Muscle of leg (tissue), 11 donors: Measurements from ENCODE around the gene UQCC2. TPM values are rescaled to one million over a fixed set of nuclear protein-coding genes. Genes with fewer than 3 reads are reported as not detected.

Source experiments
- DNase-seq: peaks from one replicate; pipeline ENCODE4 v3.0.0; 2013
- H3K27ac ChIP-seq: one replicate; pipeline ENCODE4 v1.5.1; 2013; ENCODE audit warnings: mild to moderate bottlenecking, low read length, control low read depth
- H3K27me3 ChIP-seq: one replicate; pipeline ENCODE4 v1.6.1; 2013; ENCODE audit warnings: low read length; ENCODE audit not compliant: control insufficient read depth, insufficient read depth
- H3K36me3 ChIP-seq: one replicate; pipeline ENCODE4 v1.6.1; 2013; ENCODE audit warnings: low read length; ENCODE audit not compliant: control insufficient read depth, insufficient read depth
- H3K4me1 ChIP-seq: one replicate; pipeline ENCODE4 v1.6.1; 2013; ENCODE audit warnings: low read length; ENCODE audit not compliant: control insufficient read depth, insufficient read depth
- H3K4me3 ChIP-seq: one replicate; pipeline ENCODE4 v1.5.1; 2013; ENCODE audit warnings: low read length, control low read depth
- H3K9me3 ChIP-seq: replicated peaks from 2 replicates; pipeline ENCODE4 v1.6.1; 2013; ENCODE audit warnings: low read depth, low read length; ENCODE audit not compliant: control insufficient read depth
- WGBS: methylation state at CpG from one replicate; pipeline ENCODE4 v1.1.5; 2013; ENCODE audit warnings: missing lambda C conversion rate; ENCODE audit not compliant: insufficient coverage; 5-methylcytosine and 5-hydroxymethylcytosine counted together
- polyA plus RNA-seq, 8 donors: library from polyadenylated mRNA; unstranded; fragments of 120-200 nt; gene quantifications; one replicate each; pipeline versions ENCODE4 v1.2.1 to v1.2.3, GENCODE V29; 2013; ENCODE audit warnings: inconsistent platforms in 1 of 8, low replicate concordance in 1 of 8; ENCODE audit not compliant: insufficient read length in 8 of 8, insufficient read depth in 1 of 8
- total RNA-seq: library from RNA; stranded (reverse); fragments of 120-200 nt; gene quantifications from one replicate; pipeline ENCODE4 v1.2.4, GENCODE V29; 2013

Gene UQCC2
- total and polyA plus RNA-seq, 9 donors = 60.6 to 99.9 (median 74.8) TPM

DNA sequence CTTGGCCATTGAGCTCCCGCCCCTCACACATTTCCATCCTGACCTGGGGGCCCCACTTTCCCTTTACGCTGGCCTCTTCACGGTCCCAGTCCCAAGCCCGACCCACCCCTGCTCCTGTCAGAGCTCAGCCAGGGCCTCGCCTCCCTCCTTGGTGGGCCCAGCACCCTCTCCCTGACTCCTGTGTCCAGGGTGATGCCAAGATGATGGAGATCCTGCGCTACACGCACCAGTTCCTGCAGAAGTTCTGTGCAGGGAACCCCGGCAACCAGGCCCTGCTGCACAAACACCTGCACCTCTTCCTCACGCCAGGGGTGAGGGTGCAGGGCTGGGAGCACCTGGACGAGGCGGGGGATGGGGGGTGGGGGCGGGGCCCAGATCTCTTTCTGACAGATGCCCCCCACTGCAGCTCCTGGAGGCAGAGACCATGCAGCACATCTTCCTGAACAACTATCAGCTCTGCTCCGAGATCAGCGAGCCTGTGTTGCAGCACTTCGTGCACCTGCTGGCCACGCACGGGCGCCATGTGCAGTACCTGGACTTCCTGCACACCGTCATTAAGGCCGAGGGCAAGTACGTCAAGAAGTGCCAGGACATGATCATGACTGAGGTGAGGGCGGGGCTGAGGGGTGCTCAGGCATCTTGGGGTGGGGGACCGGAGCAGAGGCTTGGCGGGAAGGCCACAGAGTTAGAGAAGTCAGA is 33.1 kb downstream of the UQCC2 start:
- H3K36me3 ChIP-seq = peaks cover 22% of the 10 kb centered on the region
- peaks cover 12% of the 10 kb centered on the region for H3K4me1 ChIP-seq
- 84% methylated on average over 18 of the region's 24 CpGs for WGBS
- H3K27ac ChIP-seq = no peak overlapping the region
- no peaks in the 10 kb centered on the region for H3K9me3 ChIP-seq
- DNase-seq = no peak
- H3K4me3 ChIP-seq = no peak overlapping the region
- no peaks in the 10 kb centered on the region for H3K27me3 ChIP-seq

DNA sequence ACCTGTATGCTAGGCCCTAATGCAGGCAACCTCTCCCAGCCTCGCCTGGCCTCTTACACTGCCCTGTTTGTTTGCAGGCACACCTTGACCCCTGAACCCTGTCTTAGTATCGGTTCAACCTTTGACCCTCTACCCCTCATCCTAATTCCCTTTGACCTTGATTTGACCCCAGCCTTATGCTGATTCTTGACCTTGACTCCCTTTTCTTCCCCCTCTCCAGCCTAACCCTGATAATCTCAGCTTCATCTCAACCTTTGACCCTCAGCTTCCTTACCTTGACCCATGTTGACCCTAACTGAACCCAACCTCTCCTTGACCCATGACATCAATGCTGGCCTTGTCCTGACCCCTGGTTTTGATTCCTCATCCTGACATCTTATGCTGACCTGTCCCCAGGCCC is 33.8 kb downstream of the UQCC2 start:
- H3K27me3 ChIP-seq = no peaks in the 10 kb centered on the region
- no peaks in the 10 kb centered on the region for H3K9me3 ChIP-seq
- H3K4me3 ChIP-seq = no peak overlapping the region
- peaks cover 22% of the 10 kb centered on the region for H3K36me3 ChIP-seq
- no peak overlapping the region for H3K27ac ChIP-seq
- 80% methylated on average over 2 of the region's 2 CpGs for WGBS
- DNase-seq = no peak
- H3K4me1 ChIP-seq = peaks cover 19% of the 10 kb centered on the region

- H3K36me3 ChIP-seq = peaks cover 20% of the 10 kb centered on the region
- no peak overlapping the region for H3K4me3 ChIP-seq
- WGBS = 34% methylated on average over 5 of the region's 8 CpGs
- peak; percentile 79 for DNase-seq
- H3K27me3 ChIP-seq = no peaks in the 10 kb centered on the region
- H3K9me3 ChIP-seq = no peaks in the 10 kb centered on the region
- H3K4me1 ChIP-seq = peaks cover 19% of the 10 kb centered on the region
- H3K27ac ChIP-seq = peak overlapping the region; percentile 67
Measured at GRCh38 chr6:33677143-33677660, 34.3 kb downstream of the UQCC2 start.

DNA sequence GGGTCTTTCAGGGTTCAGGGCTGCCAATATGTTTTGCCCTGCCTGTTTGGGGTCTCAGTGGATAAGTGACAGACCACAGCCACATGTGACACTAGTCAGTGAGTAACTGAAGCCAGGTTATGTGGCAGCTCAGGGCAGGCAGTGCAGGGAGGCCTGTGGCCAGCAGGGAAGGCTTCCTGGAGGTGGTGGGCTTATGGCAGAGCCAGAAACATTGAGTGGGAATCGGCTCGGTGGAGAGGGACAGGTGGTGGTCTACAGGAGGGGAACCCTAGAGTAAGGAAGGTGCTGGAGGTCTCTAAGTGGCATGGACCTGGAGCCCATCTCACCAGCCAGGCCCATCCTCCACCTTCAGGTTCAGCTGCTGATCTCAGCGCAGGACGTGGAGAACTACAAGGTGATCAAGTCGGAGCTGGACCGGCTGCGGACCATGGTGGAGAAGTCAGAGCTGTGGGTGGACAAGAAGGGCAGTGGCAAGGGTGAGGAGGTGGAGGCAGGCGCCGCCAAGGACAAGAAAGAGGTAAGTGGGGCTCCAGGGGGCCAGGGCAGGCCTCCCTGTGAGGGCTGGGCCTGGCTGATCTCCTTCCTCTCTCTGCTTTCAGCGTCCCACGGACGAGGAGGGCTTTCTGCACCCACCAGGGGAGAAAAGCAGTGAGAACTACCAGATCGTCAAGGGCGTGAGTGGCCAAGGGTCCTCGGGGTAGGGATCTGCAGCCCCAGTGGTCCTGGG is 34.9 kb downstream of the UQCC2 start:
- no peak overlapping the region for H3K4me3 ChIP-seq
- no peaks in the 10 kb centered on the region for H3K9me3 ChIP-seq
- peaks cover 19% of the 10 kb centered on the region for H3K36me3 ChIP-seq
- DNase-seq = no peak
- H3K27me3 ChIP-seq = no peaks in the 10 kb centered on the region
- WGBS = 44% methylated on average over 11 of the region's 15 CpGs
- H3K4me1 ChIP-seq = peaks cover 19% of the 10 kb centered on the region
- no peak overlapping the region for H3K27ac ChIP-seq

DNA sequence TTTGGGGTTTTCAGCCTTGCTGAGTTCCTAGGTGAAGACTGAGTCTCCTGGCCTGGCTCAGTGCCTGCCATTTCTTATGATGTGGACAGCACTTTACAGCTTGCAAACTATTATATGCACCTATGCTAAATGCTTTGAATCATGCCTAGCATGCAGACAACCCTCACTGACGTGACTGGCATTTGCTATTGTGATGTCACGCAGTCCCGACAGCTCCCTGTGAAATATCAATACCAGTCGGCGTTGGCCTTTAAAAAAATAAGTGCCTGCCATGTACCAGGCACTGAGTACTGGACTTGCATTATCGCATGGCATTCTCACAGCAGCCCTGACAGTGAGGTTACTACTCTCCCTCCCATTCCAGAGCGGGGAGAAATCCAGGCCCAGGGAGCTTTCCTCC is 35.5 kb downstream of the UQCC2 start:
- no peak overlapping the region for H3K27ac ChIP-seq
- H3K4me1 ChIP-seq = peaks cover 19% of the 10 kb centered on the region
- no peak overlapping the region for H3K4me3 ChIP-seq
- H3K9me3 ChIP-seq = no peaks in the 10 kb centered on the region
- no peak for DNase-seq
- H3K36me3 ChIP-seq = peaks cover 19% of the 10 kb centered on the region
- WGBS = 95% methylated on average over 7 of the region's 7 CpGs
- no peaks in the 10 kb centered on the region for H3K27me3 ChIP-seq

- 20% methylated on average over 3 of the region's 7 CpGs for WGBS
- H3K27me3 ChIP-seq = no peaks in the 10 kb centered on the region
- DNase-seq = no peak
- H3K9me3 ChIP-seq = no peaks in the 10 kb centered on the region
- H3K4me1 ChIP-seq = peaks cover 19% of the 10 kb centered on the region
- H3K36me3 ChIP-seq = peaks cover 19% of the 10 kb centered on the region
- H3K4me3 ChIP-seq = no peak overlapping the region
- no peak overlapping the region for H3K27ac ChIP-seq
Measured at GRCh38 chr6:33673851-33674250, 37.6 kb downstream of the UQCC2 start.

DNA sequence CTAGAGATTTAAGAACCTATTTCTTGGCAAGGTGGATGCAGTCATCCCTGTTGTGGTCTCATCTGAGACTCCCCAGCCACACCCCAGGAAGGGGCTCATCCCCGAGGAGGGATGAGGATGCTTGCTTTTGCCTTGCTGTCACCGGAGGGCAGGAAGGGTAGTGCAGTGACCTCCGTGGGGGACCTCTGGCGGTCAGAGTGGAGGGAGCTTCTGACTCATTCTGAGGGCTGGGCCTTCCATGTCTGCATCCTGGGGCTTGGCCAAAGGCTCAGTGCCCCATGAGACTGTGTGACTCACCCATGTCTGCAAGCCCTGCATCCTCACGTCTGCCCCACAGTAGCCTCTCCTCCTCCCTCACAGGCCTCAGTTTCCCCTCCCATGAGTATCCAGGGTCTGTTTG is 38.7 kb downstream of the UQCC2 start:
- Histone ChIP-seq H3K27me3 (no peaks in the 10 kb centered on the region), H3K9me3 (no peaks in the 10 kb centered on the region), H3K36me3 (peaks cover 25% of the 10 kb centered on the region), H3K4me1 (peaks cover 19% of the 10 kb centered on the region), H3K27ac (no peak overlapping the region), H3K4me3 (no peak overlapping the region)
- DNase-seq = peak; percentile 77
- no CpG with 5 or more reads among the region's 5 CpGs for WGBS

DNA sequence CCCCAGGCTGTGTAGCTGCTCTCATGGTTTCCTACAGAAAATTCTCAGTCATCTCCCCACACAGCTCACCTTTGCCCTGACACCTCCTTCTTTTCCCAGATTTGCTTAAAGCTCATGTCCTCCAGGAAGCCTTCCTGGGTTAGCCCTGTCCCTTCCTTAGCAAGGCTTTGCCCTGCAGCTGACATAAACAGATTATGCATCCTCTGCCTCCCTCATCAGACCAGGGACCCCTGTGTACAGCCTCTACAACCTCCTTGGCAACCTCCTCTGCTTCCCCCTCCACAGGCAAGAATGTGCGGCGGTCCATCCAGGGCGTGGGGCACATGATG is 39.8 kb downstream of the UQCC2 start:
- no peak overlapping the region for H3K4me3 ChIP-seq
- no peak for DNase-seq
- H3K27me3 ChIP-seq = no peaks in the 10 kb centered on the region
- peaks cover 8% of the 10 kb centered on the region for H3K4me1 ChIP-seq
- H3K9me3 ChIP-seq = no peaks in the 10 kb centered on the region
- H3K36me3 ChIP-seq = peaks cover 31% of the 10 kb centered on the region
- no peak overlapping the region for H3K27ac ChIP-seq
- WGBS = 82% methylated on average over 3 of the region's 3 CpGs

GRCh38 chr6:33670971-33671743 is 40.3 kb downstream of the UQCC2 start:
- Histone ChIP-seq H3K27me3 (no peaks in the 10 kb centered on the region), H3K36me3 (peaks cover 31% of the 10 kb centered on the region), H3K9me3 (no peaks in the 10 kb centered on the region), H3K4me1 (peaks cover 7% of the 10 kb centered on the region), H3K27ac (no peak overlapping the region), H3K4me3 (no peak overlapping the region)
- WGBS = 51% methylated on average over 24 of the region's 30 CpGs
- no peak for DNase-seq

- H3K27ac ChIP-seq = no peak overlapping the region
- no peaks in the 10 kb centered on the region for H3K27me3 ChIP-seq
- no peak for DNase-seq
- no peak overlapping the region for H3K4me3 ChIP-seq
- H3K9me3 ChIP-seq = no peaks in the 10 kb centered on the region
- peaks cover 7% of the 10 kb centered on the region for H3K4me1 ChIP-seq
- H3K36me3 ChIP-seq = peaks cover 31% of the 10 kb centered on the region
- WGBS = 93% methylated on average over 10 of the region's 21 CpGs
Measured at GRCh38 chr6:33670086-33670660, 41.3 kb downstream of the UQCC2 start.
